GM06990 (cell line): ENCODE results near the gene CPNE5.

Source experiments
- DNase-seq: peaks from one replicate; pipeline ENCODE4 v3.0.0-alpha.2; 2011; ENCODE audit not compliant: insufficient read length; ENCODE audit errors: extremely low read depth
- H3K27me3 ChIP-seq: replicated peaks from 2 replicates; pipeline ENCODE4 v1.6.0; 2011; ENCODE audit warnings: low read length; ENCODE audit not compliant: control insufficient read depth, insufficient read depth
- H3K36me3 ChIP-seq: 2 replicates; pipeline ENCODE4 v1.5.1; 2011; ENCODE audit warnings: low read length; ENCODE audit not compliant: control insufficient read depth, insufficient read depth
- H3K4me3 ChIP-seq: replicated peaks from 2 replicates; pipeline ENCODE4 v1.5.1; 2011; ENCODE audit warnings: low read depth, mild to moderate bottlenecking, control low read depth, low read length
- TF ChIP-seq, protein P1 (sequence below): IDR thresholded peaks from 2 replicates; pipeline ENCODE4 v1.5.1; 2011; ENCODE audit warnings: low read length, control low read depth, mild to moderate bottlenecking, inconsistent platforms; ENCODE audit not compliant: insufficient read depth, poor library complexity, severe bottlenecking

Gene CPNE5

DNA sequence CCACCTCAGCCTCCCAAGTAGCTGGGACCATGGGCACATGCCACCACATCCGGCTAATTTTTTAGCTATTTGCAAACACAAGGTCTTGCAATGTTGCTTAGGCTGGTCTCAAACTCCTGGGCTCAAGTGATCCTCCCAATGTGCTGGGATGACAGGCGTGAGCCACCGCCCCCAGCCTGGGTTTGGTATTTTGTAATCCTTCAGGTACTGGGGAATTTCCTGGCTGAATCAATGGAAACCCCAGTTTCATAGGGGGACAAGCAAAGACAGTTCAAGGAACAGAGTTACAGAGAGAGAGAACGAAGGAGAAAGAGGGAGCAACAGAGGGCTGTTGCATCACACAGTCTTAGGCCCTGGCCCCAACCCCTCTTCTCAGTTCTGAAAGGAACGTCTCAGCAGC, 105.9 kb downstream of the CPNE5 start:
- H3K4me3 ChIP-seq, result no peak overlapping the region
- H3K36me3 ChIP-seq, result no peaks in the 10 kb centered on the region
- DNase-seq, result no peak
- TF ChIP-seq, protein P1, sequence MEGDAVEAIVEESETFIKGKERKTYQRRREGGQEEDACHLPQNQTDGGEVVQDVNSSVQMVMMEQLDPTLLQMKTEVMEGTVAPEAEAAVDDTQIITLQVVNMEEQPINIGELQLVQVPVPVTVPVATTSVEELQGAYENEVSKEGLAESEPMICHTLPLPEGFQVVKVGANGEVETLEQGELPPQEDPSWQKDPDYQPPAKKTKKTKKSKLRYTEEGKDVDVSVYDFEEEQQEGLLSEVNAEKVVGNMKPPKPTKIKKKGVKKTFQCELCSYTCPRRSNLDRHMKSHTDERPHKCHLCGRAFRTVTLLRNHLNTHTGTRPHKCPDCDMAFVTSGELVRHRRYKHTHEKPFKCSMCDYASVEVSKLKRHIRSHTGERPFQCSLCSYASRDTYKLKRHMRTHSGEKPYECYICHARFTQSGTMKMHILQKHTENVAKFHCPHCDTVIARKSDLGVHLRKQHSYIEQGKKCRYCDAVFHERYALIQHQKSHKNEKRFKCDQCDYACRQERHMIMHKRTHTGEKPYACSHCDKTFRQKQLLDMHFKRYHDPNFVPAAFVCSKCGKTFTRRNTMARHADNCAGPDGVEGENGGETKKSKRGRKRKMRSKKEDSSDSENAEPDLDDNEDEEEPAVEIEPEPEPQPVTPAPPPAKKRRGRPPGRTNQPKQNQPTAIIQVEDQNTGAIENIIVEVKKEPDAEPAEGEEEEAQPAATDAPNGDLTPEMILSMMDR, result no peak
- H3K27me3 ChIP-seq, result no peaks in the 10 kb centered on the region

DNA sequence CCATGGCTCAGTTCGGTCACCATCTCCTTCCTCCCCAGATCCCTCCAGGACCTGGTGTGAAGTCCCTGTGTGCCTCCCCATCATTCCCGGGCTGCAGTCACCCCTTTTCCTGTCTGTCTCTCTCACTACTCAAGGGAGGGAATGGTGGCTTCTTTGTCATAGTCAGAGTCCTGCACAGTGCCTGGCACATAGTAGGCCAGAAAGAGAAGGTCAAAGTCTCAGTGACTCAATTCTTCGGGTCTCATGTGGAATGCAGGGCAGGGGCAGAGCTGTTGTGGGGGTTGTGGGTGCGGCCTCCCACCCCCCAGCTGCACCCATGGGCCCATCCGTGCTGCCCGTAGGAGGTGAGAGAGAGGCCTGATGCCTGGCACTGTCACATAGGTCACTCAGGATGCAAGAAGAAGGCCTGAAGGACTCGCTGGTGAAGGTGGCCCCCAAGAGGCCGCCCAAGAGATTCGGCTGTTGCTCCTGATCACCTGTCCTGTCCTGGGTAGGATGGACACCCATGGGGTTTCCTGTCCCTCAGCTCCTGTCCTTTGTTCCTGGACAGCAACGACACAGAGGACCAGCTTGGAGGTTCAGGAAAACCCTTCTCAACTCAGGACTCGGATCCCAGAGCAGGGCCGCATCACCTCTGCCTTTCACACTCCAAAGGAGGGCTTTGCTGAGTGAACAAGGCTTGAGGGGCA, 107.5 kb downstream of the CPNE5 start:
- TF ChIP-seq, protein P1, result no peak
- no peaks in the 10 kb centered on the region for H3K36me3 ChIP-seq
- DNase-seq, result no peak
- no peaks in the 10 kb centered on the region for H3K27me3 ChIP-seq
- no peak overlapping the region for H3K4me3 ChIP-seq

DNA sequence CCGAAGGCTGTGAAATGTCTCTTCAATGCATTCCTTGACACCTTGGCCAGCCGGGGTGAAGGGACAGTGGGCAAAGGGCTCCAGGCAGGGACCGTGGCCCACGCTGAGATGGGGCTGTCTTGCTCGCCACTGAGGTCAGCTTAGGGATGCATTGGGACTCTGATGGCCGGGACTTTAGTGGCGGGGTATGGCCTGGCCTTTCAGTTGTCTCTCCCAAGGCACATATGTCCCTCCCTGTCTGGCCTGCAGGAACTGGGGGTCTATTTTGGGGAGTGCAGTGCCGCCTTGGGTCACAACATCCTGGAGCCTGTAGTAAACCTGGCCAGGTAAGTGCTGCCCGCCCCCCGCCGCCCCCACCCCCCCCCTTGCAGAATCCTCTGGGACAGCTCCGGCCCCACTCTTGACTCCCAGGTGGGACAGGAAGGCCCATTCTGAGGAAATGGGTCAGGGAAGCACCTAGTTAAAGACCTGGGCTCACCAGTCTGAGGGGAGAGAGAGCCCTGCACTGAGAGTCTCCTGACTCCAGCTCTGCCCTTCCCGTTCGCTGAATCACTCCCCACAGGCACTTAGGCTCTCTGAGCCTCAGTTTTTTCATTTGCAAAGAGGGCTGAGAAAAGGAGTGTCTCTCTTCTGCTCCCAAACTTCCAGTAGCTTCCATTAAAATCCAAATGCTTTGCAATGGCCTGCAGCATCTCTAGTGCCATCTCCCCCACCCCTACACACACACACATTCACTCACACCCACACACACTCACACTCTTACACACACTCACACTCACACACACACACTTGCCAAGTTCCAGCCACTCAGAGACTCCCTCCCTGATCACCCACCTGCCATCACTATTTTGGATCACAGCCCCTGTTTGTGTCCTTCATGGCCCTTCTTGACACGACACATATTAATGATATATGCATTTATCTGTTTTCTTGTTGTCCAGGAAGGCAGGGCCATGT, 108.5 kb downstream of the CPNE5 start:
- Histone ChIP-seq H3K36me3 (no peaks in the 10 kb centered on the region), H3K4me3 (no peak overlapping the region), H3K27me3 (no peaks in the 10 kb centered on the region)
- TF ChIP-seq, protein P1, result no peak
- no peak for DNase-seq

DNA sequence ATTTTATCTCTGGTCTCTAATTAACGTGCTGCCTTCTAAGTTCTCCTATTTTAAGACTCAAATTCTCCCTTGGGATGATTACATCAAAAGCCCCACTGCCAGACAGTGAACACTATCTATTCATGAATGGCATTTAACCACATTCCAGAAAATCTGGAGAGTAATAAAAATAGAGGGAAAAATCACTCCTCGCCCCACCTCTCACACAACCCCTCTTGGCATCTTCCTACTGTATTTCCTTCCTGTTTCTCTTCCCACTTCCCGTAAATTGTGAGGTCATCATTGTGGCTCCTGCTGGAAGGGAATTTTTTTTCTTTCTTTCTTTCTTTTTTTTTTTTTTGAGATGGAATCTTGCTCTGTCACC, 110.1 kb downstream of the CPNE5 start:
- Histone ChIP-seq H3K4me3 (no peak overlapping the region), H3K27me3 (no peaks in the 10 kb centered on the region), H3K36me3 (no peaks in the 10 kb centered on the region)
- TF ChIP-seq, protein P1, result no peak
- DNase-seq, result no peak

DNA sequence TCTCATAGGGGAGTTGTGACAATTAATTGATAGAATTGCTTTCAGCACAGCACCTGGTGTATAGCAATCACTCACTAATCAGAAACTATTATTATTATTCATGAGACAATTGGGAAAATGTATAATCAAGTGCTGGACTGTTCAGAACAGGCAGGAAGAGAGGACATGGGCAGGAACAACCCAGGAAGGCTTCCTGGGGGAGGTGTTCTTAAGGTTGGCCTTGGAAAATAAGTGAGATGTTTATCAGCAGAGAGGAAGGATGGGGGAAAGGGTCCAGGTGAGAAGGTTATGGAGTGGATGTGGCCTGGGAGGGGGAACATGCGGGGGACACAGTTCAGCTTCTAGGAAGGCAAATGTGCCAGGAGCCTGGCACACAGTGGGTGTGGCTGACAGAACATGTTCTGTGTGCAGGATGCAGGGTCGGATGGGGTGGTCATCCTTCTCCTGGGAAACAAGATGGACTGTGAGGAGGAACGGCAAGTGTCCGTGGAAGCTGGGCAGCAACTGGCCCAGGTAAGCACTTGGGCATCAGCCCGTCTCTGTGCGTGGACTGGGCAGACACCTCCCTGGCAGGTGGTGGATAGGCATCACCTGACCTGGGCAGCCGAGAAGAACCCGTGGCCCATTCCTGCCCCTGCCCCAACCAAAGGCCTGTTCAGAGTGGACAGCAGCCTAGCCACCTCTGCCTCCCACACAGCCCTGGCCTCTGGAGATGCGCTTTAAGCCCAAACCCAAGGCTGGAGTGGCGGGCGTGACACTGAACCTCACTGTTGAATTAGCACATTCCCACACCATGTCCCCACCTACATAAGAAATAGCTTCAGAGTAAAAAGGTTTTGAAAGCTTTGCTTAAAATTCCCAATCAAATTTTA, 110.7 kb downstream of the CPNE5 start:
- no peak for DNase-seq
- Histone ChIP-seq H3K36me3 (no peaks in the 10 kb centered on the region), H3K27me3 (no peaks in the 10 kb centered on the region), H3K4me3 (no peak overlapping the region)
- TF ChIP-seq, protein P1, result no peak
